Nephron (organoid): ENCODE measurements around the gene NUP62.
A peak's percentile ranks its signal among the peaks of the same experiment; 100 is the strongest.

Source experiments
- H3K27ac Mint-ChIP-seq, 3 experiments: 2 replicates each; pipeline ENCODE4 v1.8.0; 2020; ENCODE audit warnings: mixed read lengths in 3 of 3, mild to moderate bottlenecking in 2 of 3, moderate library complexity in 1 of 3
- H3K27me3 Mint-ChIP-seq: 2 replicates; pipeline ENCODE4 v1.8.0; 2021; ENCODE audit warnings: low read depth, mild to moderate bottlenecking, moderate library complexity, mixed read lengths
- H3K36me3 Mint-ChIP-seq: 2 replicates; pipeline ENCODE4 v1.8.0; 2020; ENCODE audit warnings: low read depth, mixed read lengths
- H3K4me1 Mint-ChIP-seq: 2 replicates; pipeline ENCODE4 v1.8.0; 2020; ENCODE audit warnings: mixed read lengths
- H3K4me3 Mint-ChIP-seq, 3 experiments: 2 replicates each; pipeline ENCODE4 v1.8.0; 2020; ENCODE audit warnings: mild to moderate bottlenecking in 3 of 3, mixed read lengths in 3 of 3, moderate library complexity in 2 of 3
- H3K9me3 Mint-ChIP-seq: 2 replicates; pipeline ENCODE4 v1.8.0; 2020; ENCODE audit warnings: mixed read lengths
- CTCF ChIP-seq, 3 experiments: fragments of 200-600 bp; sonication (generic); IDR thresholded peaks; one replicate each; pipeline ENCODE4 v1.5.0; 2021; ENCODE audit warnings: antibody characterized with exemption in 3 of 3; ENCODE audit not compliant: unreplicated experiment in 3 of 3

NUP62 gene

GRCh38 chr19:49931293-49932040 is 2.2 kb upstream of the NUP62 start:
- no peaks in the 10 kb centered on the region for H3K9me3 Mint-ChIP-seq
- H3K27ac Mint-ChIP-seq, result no peak overlapping the region
- peak overlapping the region in 2 of 3 experiments; percentile 32 to 60 for H3K4me3 Mint-ChIP-seq
- peaks cover 31% of the 10 kb centered on the region for H3K36me3 Mint-ChIP-seq
- no peak for TF ChIP-seq CTCF (IDR thresholded peaks at IDR 0.05; ENCODE audit: unreplicated experiment in 3 of 3)
- H3K4me1 Mint-ChIP-seq, result peaks cover 19% of the 10 kb centered on the region
- no peaks in the 10 kb centered on the region for H3K27me3 Mint-ChIP-seq

GRCh38 chr19:49930483-49931011 is 1.2 kb upstream of the NUP62 start:
- Mint-ChIP-seq H3K27ac (peak overlapping the region in 2 of 3 experiments; percentile 94 to 96), H3K4me1 (peaks cover 20% of the 10 kb centered on the region), H3K4me3 (peak overlapping the region; percentile 90 to 95 (median 95)), H3K27me3 (no peaks in the 10 kb centered on the region), H3K36me3 (peaks cover 36% of the 10 kb centered on the region), H3K9me3 (no peaks in the 10 kb centered on the region)
- TF ChIP-seq CTCF (IDR thresholded peaks at IDR 0.05; ENCODE audit: unreplicated experiment in 3 of 3), result no peak

GRCh38 chr19:49929611-49930482 is 543 bp upstream of the NUP62 start:
- peaks cover 41% of the 10 kb centered on the region for H3K36me3 Mint-ChIP-seq
- no peaks in the 10 kb centered on the region for H3K27me3 Mint-ChIP-seq
- peak overlapping the region; percentile 94 to 98 (median 96) for H3K27ac Mint-ChIP-seq
- peak overlapping the region; percentile 90 to 95 (median 95) for H3K4me3 Mint-ChIP-seq
- TF ChIP-seq CTCF (IDR thresholded peaks at IDR 0.05; ENCODE audit: unreplicated experiment in 3 of 3), result peak in 1 of 3 experiments; percentile 21
- no peaks in the 10 kb centered on the region for H3K9me3 Mint-ChIP-seq
- peaks cover 24% of the 10 kb centered on the region for H3K4me1 Mint-ChIP-seq

GRCh38 chr19:49927526-49928264 is 1.6 kb downstream of the NUP62 start:
- peak overlapping the region; percentile 90 to 95 (median 95) for H3K4me3 Mint-ChIP-seq
- peaks cover 43% of the 10 kb centered on the region for H3K36me3 Mint-ChIP-seq
- no peak for TF ChIP-seq CTCF (IDR thresholded peaks at IDR 0.05; ENCODE audit: unreplicated experiment in 3 of 3)
- H3K27ac Mint-ChIP-seq, result peak overlapping the region; percentile 94 to 98 (median 96)
- H3K27me3 Mint-ChIP-seq, result no peaks in the 10 kb centered on the region
- H3K9me3 Mint-ChIP-seq, result no peaks in the 10 kb centered on the region
- H3K4me1 Mint-ChIP-seq, result peaks cover 39% of the 10 kb centered on the region

GRCh38 chr19:49926515-49926914 is 2.8 kb downstream of the NUP62 start:
- peak overlapping the region; percentile 30 to 63 (median 50) for H3K4me3 Mint-ChIP-seq
- no peak overlapping the region for H3K27ac Mint-ChIP-seq
- peaks cover 49% of the 10 kb centered on the region for H3K4me1 Mint-ChIP-seq
- H3K36me3 Mint-ChIP-seq, result peaks cover 43% of the 10 kb centered on the region
- TF ChIP-seq CTCF (IDR thresholded peaks at IDR 0.05; ENCODE audit: unreplicated experiment in 3 of 3), result no peak
- H3K9me3 Mint-ChIP-seq, result no peaks in the 10 kb centered on the region
- H3K27me3 Mint-ChIP-seq, result no peaks in the 10 kb centered on the region
